HepG2 (cell line): ENCODE data around the gene LSM5. TPM values are rescaled to one million over a fixed set of nuclear protein-coding genes. Genes with fewer than 3 reads are reported as not detected.

Source experiments
- ATAC-seq: fragments of 200-7000 bp; cut with Tn5 transposase; 3 replicates; pipeline ENCODE4 v1.9.1; 2020; ENCODE audit warnings: mild to moderate bottlenecking, moderate library complexity
- BruUV-seq: library from RNA; stranded (reverse); fragments of 400-500 nt; replicated peaks from 2 replicates; lab custom pipeline; 2021; lab: Mats Ljungman, UMichigan
- CTCF ChIA-PET: fragments of 300-600 bp; formaldehyde crosslinking; extraction: SDS; loops from one replicate; lab custom pipeline; 2021; ENCODE audit warnings: low total read pairs, inconsistent platforms, low intra/inter-chr PET ratio; lab: Yijun Ruan, JAX
- POLR2A ChIA-PET: fragments of 350-600 bp; sonication (Branson Sonifier 250); formaldehyde crosslinking; loops from one replicate; lab custom pipeline; 2020; ENCODE audit warnings: antibody characterized with exemption, inconsistent platforms; lab: Yijun Ruan, JAX
- DNase-seq: peaks from one replicate; pipeline ENCODE4 v3.0.0-alpha.2; 2015; ENCODE audit warnings: low spot score
- FAIRE-seq: peaks from 3 replicates; lab custom pipeline; 2011; peaks lifted over from hg19 to GRCh38; lab: Jason Lieb, UNC
- H2AFZ ChIP-seq: one replicate; pipeline ENCODE4 v1.6.1; 2011; ENCODE audit warnings: low read length, inconsistent platforms
- H3K27ac ChIP-seq: fragments of 300-600 bp; 3 replicates; pipeline ENCODE4 v1.8.0; 2011; ENCODE audit warnings: mixed run types, mild to moderate bottlenecking, mixed read lengths, low read length, inconsistent platforms; ENCODE audit not compliant: insufficient read depth; ENCODE audit errors: extremely low read length
- H3K27me3 ChIP-seq, 2 experiments: fragments of 200-600 bp in 1 of 2; 2 replicates in 1 of 2; 3 replicates in 1 of 2; pipeline versions ENCODE4 v1.6.0 to v1.8.0; 2011; ENCODE audit warnings: low read length in 2 of 2, mild to moderate bottlenecking in 2 of 2, moderate library complexity in 2 of 2, inconsistent platforms in 1 of 2; ENCODE audit not compliant: insufficient read depth in 2 of 2, control insufficient read depth in 1 of 2
- H3K36me3 ChIP-seq, 2 experiments: fragments of 200-600 bp in 1 of 2; replicated peaks in 1 of 2; 2 replicates in 1 of 2; 3 replicates in 1 of 2; pipeline versions ENCODE4 v1.5.1 to v1.8.0; 2011; ENCODE audit warnings: low read length in 2 of 2, inconsistent platforms in 1 of 2; ENCODE audit not compliant: insufficient read depth in 2 of 2, control insufficient read depth in 1 of 2
- H3K4me1 ChIP-seq: 2 replicates; pipeline ENCODE4 v1.5.1; 2012; ENCODE audit warnings: low read length, inconsistent platforms; ENCODE audit not compliant: insufficient read depth
- H3K4me2 ChIP-seq: 2 replicates; pipeline ENCODE4 v1.6.0; 2011; ENCODE audit warnings: low read depth, low read length, inconsistent platforms
- H3K4me3 ChIP-seq, 3 experiments: fragments of 200-600 bp in 1 of 3; sonication (generic), shearing (Covaris generic) in 1 of 3; replicated peaks in 1 of 3; 2 replicates each; pipeline ENCODE4 v1.5.1; 2011 to 2016; ENCODE audit warnings: low read length in 3 of 3, inconsistent platforms in 2 of 3, low read depth in 2 of 3, mild to moderate bottlenecking in 2 of 3, control low read depth in 1 of 3, mixed read lengths in 1 of 3; ENCODE audit not compliant: insufficient read depth in 1 of 3
- H3K79me2 ChIP-seq: one replicate; pipeline ENCODE4 v1.6.1; 2011; ENCODE audit warnings: low read length, inconsistent platforms; ENCODE audit not compliant: insufficient read depth
- H3K9ac ChIP-seq: 2 replicates; pipeline ENCODE4 v1.6.0; 2011; ENCODE audit warnings: mild to moderate bottlenecking, low read depth, low read length, inconsistent platforms; ENCODE audit not compliant: insufficient read depth
- H3K9me3 ChIP-seq: 2 replicates; pipeline ENCODE4 v1.5.1; 2012; ENCODE audit warnings: mild to moderate bottlenecking, low read length
- H4K20me1 ChIP-seq: 2 replicates; pipeline ENCODE4 v1.6.0; 2011; ENCODE audit warnings: inconsistent platforms, mild to moderate bottlenecking, low read length, moderate library complexity; ENCODE audit not compliant: insufficient read depth
- DMAP1 ChIP-seq: IDR thresholded peaks from 2 replicates; pipeline ENCODE4 v1.6.1; 2016
- FOSL2 ChIP-seq: sonication (generic); formaldehyde crosslinking; IDR thresholded peaks from 2 replicates; pipeline ENCODE4 v1.4.0; 2020; ENCODE audit warnings: missing genetic modification reagents
- HBP1 ChIP-seq: IDR thresholded peaks from 2 replicates; pipeline ENCODE4 v1.6.1; 2016; ENCODE audit warnings: low read depth, control low read depth
- HNRNPLL ChIP-seq: fragments of 200-400 bp; formaldehyde crosslinking; IDR thresholded peaks from 2 replicates; pipeline ENCODE4 v1.6.1; 2017; ENCODE audit warnings: mild to moderate bottlenecking, low read depth, low read length; ENCODE audit not compliant: poor library complexity, severe bottlenecking
- IRF2 ChIP-seq: IDR thresholded peaks from 2 replicates; pipeline ENCODE4 v1.6.1; 2018; ENCODE audit warnings: missing genetic modification reagents, missing compliant biosample characterization
- KDM5A ChIP-seq: fragments of 200-600 bp; sonication (generic); IDR thresholded peaks from 2 replicates; pipeline ENCODE4 v1.7.0; 2018; ENCODE audit warnings: antibody characterized with exemption, mild to moderate bottlenecking, low read length, borderline replicate concordance
- KMT2B ChIP-seq: IDR thresholded peaks from 2 replicates; pipeline ENCODE4 v1.6.1; 2016; ENCODE audit warnings: missing genetic modification reagents, missing compliant biosample characterization
- LCORL ChIP-seq, 2 experiments: fragments of 450-650 bp in 1 of 2; sonication (generic) in 1 of 2; formaldehyde crosslinking in 1 of 2; IDR thresholded peaks; 2 replicates each; pipeline versions ENCODE4 v1.5.0 to v1.6.1; 2017 to 2020; ENCODE audit warnings: antibody characterized with exemption in 1 of 2, missing genetic modification reagents in 1 of 2
- POLR2A ChIP-seq, 2 experiments: IDR thresholded peaks; 2 replicates each; pipeline ENCODE4 v1.6.1; 2011; ENCODE audit warnings: low read depth in 2 of 2, low read length in 2 of 2, mild to moderate bottlenecking in 1 of 2, moderate library complexity in 1 of 2; ENCODE audit not compliant: insufficient read depth in 1 of 2
- POLR2G ChIP-seq: fragments of 200-400 bp; formaldehyde crosslinking; IDR thresholded peaks from 2 replicates; pipeline ENCODE4 v1.6.1; 2018; ENCODE audit warnings: mild to moderate bottlenecking, low read depth, low read length, moderate library complexity
- RARA ChIP-seq: IDR thresholded peaks from 2 replicates; pipeline ENCODE4 v1.6.1; 2016; ENCODE audit warnings: missing genetic modification reagents, missing compliant biosample characterization
- SALL1 ChIP-seq: sonication (generic); formaldehyde crosslinking; IDR thresholded peaks from 2 replicates; pipeline ENCODE4 v1.8.0; 2022; ENCODE audit warnings: mild to moderate bottlenecking, missing genetic modification reagents
- SIN3A ChIP-seq: IDR thresholded peaks from 2 replicates; pipeline ENCODE4 v1.6.1; 2011; ENCODE audit warnings: low read depth, mild to moderate bottlenecking, control low read depth, low read length, borderline replicate concordance
- TAF1 ChIP-seq: sonication (generic); formaldehyde crosslinking; IDR thresholded peaks from 2 replicates; pipeline ENCODE4 v1.4.0; 2020; ENCODE audit warnings: missing genetic modification reagents
- ZNF18 ChIP-seq: sonication (generic); formaldehyde crosslinking; IDR thresholded peaks from 2 replicates; pipeline ENCODE4 v1.8.0; 2022; ENCODE audit warnings: mild to moderate bottlenecking, missing genetic modification reagents; ENCODE audit not compliant: insufficient replicate concordance
- ZNF180 ChIP-seq: sonication (generic); formaldehyde crosslinking; IDR thresholded peaks from 2 replicates; pipeline ENCODE4 v1.4.0; 2020; ENCODE audit warnings: low read depth, missing genetic modification reagents, borderline replicate concordance
- ZNF430 ChIP-seq: sonication (generic); formaldehyde crosslinking; IDR thresholded peaks from 2 replicates; pipeline ENCODE4 v1.9.0; 2021; ENCODE audit warnings: mild to moderate bottlenecking, missing genetic modification reagents
- ZNF704 ChIP-seq: sonication (generic); formaldehyde crosslinking; IDR thresholded peaks from 2 replicates; pipeline ENCODE4 v1.8.1; 2023; ENCODE audit warnings: mild to moderate bottlenecking, inconsistent platforms, moderate library complexity, missing genetic modification reagents, borderline replicate concordance
- ZSCAN30 ChIP-seq: sonication (generic); formaldehyde crosslinking; IDR thresholded peaks from 2 replicates; pipeline ENCODE4 v1.5.0; 2020; ENCODE audit warnings: mild to moderate bottlenecking, missing genetic modification reagents
- ZSCAN9 ChIP-seq: IDR thresholded peaks from 2 replicates; pipeline ENCODE4 v1.6.1; 2016; ENCODE audit warnings: borderline replicate concordance
- WGBS: methylation state at CpG from one replicate; pipeline ENCODE4 v1.1.6; 2017; ENCODE audit warnings: low lambda C conversion rate; 5-methylcytosine and 5-hydroxymethylcytosine counted together
- in situ Hi-C: cut with HindIII; loops from 2 replicates; pipeline ENCODE4 v1.10.0; 2017; ENCODE audit warnings: low pct_unique_long_range_greater_than_20kb; ENCODE audit not compliant: extremely low pct_ligation_motif_present
- intact Hi-C: fragments of 100-400 bp; cut with micrococcal nuclease; formaldehyde crosslinking; loops from one replicate; pipeline ENCODE4 v1.10.0; 2022; ENCODE audit not compliant: unreplicated experiment
- polyA plus RNA-seq, 8 experiments: library from polyadenylated mRNA; depleted of rRNA in 3 of 8; stranded (reverse) in 7 of 8; unstranded in 1 of 8; fragments of >200 nt; fragmentation: Illumina TruSeq in 4 of 8; extraction: Trizol in 4 of 8; gene quantifications; 2 replicates each; pipeline versions ENCODE4 v1.2.1 to v1.2.3, GENCODE V29; 2011 to 2016; ENCODE audit warnings: low read depth in 4 of 8, missing spikeins in 1 of 8, mixed read lengths in 1 of 8; ENCODE audit not compliant: insufficient read depth in 1 of 8
- total RNA-seq, 5 experiments: library from RNA; depleted of rRNA; stranded (reverse); fragments of >200 nt; fragmentation: Illumina TruSeq; extraction: Trizol; gene quantifications; 2 replicates each; pipeline ENCODE4 v1.2.3, GENCODE V29; 2016; ENCODE audit warnings: low read depth in 1 of 5

The LSM5 gene
- total and polyA plus RNA-seq, 2 of the 13 experiments (the other 11 are each of a cell fraction or from before 2014, with no cell fraction given) = 30.3 to 183 TPM

- Histone ChIP-seq H3K27ac (peak overlapping the region; percentile 87), H3K4me1 (peaks cover 34% of the 10 kb centered on the region), H3K4me2 (peak overlapping the region; percentile 74), H3K9ac (peak overlapping the region; percentile 89), H3K4me3 (peak overlapping the region; percentile 77 to 89 (median 88)), H2AFZ (peak overlapping the region; percentile 68), H3K79me2 (peaks cover 42% of the 10 kb centered on the region), H3K9me3 (no peaks in the 10 kb centered on the region), H3K36me3 (no peaks in the 10 kb centered on the region; a peak in 1 of 5 replicates), H4K20me1 (peaks cover 4% of the 10 kb centered on the region; the same call in 1 of the 2 replicates), H3K27me3 (no peaks in the 10 kb centered on the region; a peak in 1 of 5 replicates)
- no peak for DNase-seq
- in situ Hi-C loops = no loop called here
- WGBS = 0% methylated on average over 13 of the region's 14 CpGs
- FAIRE-seq = no peak
- ChIA-PET POLR2A (interaction anchor here (0.7 to 2.9 kb wide), 17 partner anchors 10 to 1482 kb away, joined by 3 to 31 read pairs (median 5); partner anchors contain the start of genes FKBP9 and NT5C3A), CTCF (no interaction called here)
- ATAC-seq = no peak
- intact Hi-C loops = loop anchor here (2.0 to 10.0 kb wide), 5 partner anchors 52 to 720 kb away; partner anchors contain the start of gene NT5C3A
- no TSS peak for BruUV-seq
- peak; percentile 30; the same call in 1 of the 2 replicates for TF ChIP-seq KDM5A
- TF ChIP-seq POLR2A (IDR thresholded peaks at IDR 0.05; ENCODE audit: insufficient read depth in 1 of 2, low read depth in 2 of 2, low read length in 2 of 2) = peak; percentile 95 to 97
- TF ChIP-seq ZNF430 = peak; percentile 4; the same call in 1 of the 2 replicates
- TF ChIP-seq POLR2G = peak; percentile 88
- peak; percentile 69; the same call in 1 of the 2 replicates for TF ChIP-seq SIN3A
- 0 out of 2 replicates have a peak, but pooled peaks have one; percentile 1 for TF ChIP-seq RARA
- TF ChIP-seq TAF1 (CRISPR knock-in tag) = peak; percentile 79; the same call in 1 of the 2 replicates
- TF ChIP-seq HNRNPLL = peak; percentile 87
- 0 out of 2 replicates have a peak, but pooled peaks have one; percentile 66 for TF ChIP-seq ZSCAN30 (CRISPR knock-in tag)
- 0 out of 2 replicates have a peak, but pooled peaks have one; percentile 20 for TF ChIP-seq ZSCAN9 (CRISPR knock-in tag)
- TF ChIP-seq LCORL (IDR thresholded peaks at IDR 0.05) = no peak
- TF ChIP-seq LCORL (CRISPR knock-in tag; IDR thresholded peaks at IDR 0.05) = peak; percentile 2; the same call in 1 of the 2 replicates
- peak; percentile 9; the same call in 1 of the 2 replicates for TF ChIP-seq DMAP1 (CRISPR knock-in tag)
- no peak for TF ChIP-seq ZNF704 (CRISPR knock-in tag)
- TF ChIP-seq SALL1 (CRISPR knock-in tag) = no peak
- peak; percentile 68; the same call in 1 of the 2 replicates for TF ChIP-seq HBP1
- TF ChIP-seq ZNF180 (CRISPR knock-in tag) = no peak
- 0 out of 2 replicates have a peak, but pooled peaks have one; percentile 10 for TF ChIP-seq KMT2B
- TF ChIP-seq IRF2 (CRISPR knock-in tag) = 0 out of 2 replicates have a peak, but pooled peaks have one; percentile 9
- peak; percentile 4 for TF ChIP-seq ZNF18 (CRISPR knock-in tag)
- TF ChIP-seq FOSL2 = 0 out of 2 replicates have a peak, but pooled peaks have one; percentile 1
These were observed 4.7 kb upstream of the LSM5 start for GRCh38 chr7:32494946-32495297.
